LHCN-M2 (cell line): ENCODE data around the gene MS4A14. TPM values are rescaled to one million over a fixed set of nuclear protein-coding genes. Genes with fewer than 3 reads are reported as not detected.
"Not testable (repeated sequence)": the region's sequence is repeated elsewhere in the genome, so short reads cannot be mapped to it uniquely, and the experiment has no call there.

Experiments used
- DNase-seq: peaks from one replicate; pipeline ENCODE4 v3.0.0-alpha.2; 2012; ENCODE audit warnings: low read depth
- polyA plus RNA-seq: library from polyadenylated mRNA; unstranded; fragments of >200 nt; gene quantifications from one replicate; pipeline ENCODE4 v1.2.1, GENCODE V29; 2012; ENCODE audit warnings: missing spikeins
- total RNA-seq: library from RNA; depleted of rRNA; stranded (reverse); fragments of >200 nt; gene quantifications from 2 replicates; pipeline ENCODE4 v1.2.3, GENCODE V29; 2014; rRNA removed

MS4A14 gene
- 0.11 TPM in 1 of 2 replicates, not detected in the other for total RNA-seq
- not detected for polyA plus RNA-seq

- no peak for DNase-seq
Observed at GRCh38 chr11:60396382-60396781, at the start of gene MS4A14. Gene MS4A14 (plus strand): TSS chr11:60396459. CDS start chr11:60396579, 120 bp downstream.

GRCh38 chr11:60347084-60347797 lies 49.0 kb upstream of the MS4A14 start:
- no peak for DNase-seq

GRCh38 chr11:60348116-60348515 lies 48.1 kb upstream of the MS4A14 start:
- no peak for DNase-seq

- no peak for DNase-seq
Observed at GRCh38 chr11:60349990-60350389, 46.3 kb upstream of the MS4A14 start.

- DNase-seq: no peak
Observed at GRCh38 chr11:60357771-60358170, 38.5 kb upstream of the MS4A14 start.

GRCh38 chr11:60360621-60361020 lies 35.6 kb upstream of the MS4A14 start:
- DNase-seq: no peak

- no peak for DNase-seq
Observed at GRCh38 chr11:60362241-60362640, 34.0 kb upstream of the MS4A14 start.

- peak; percentile 50 for DNase-seq
Observed at GRCh38 chr11:60363542-60364470, 32.5 kb upstream of the MS4A14 start.

GRCh38 chr11:60366262-60366904 lies 29.9 kb upstream of the MS4A14 start:
- DNase-seq: not testable (repeated sequence)

GRCh38 chr11:60367009-60367408 lies 29.2 kb upstream of the MS4A14 start:
- no peak for DNase-seq

- no peak for DNase-seq
Observed at GRCh38 chr11:60367896-60368295, 28.4 kb upstream of the MS4A14 start.

- no peak for DNase-seq
Observed at GRCh38 chr11:60370252-60370810, 25.9 kb upstream of the MS4A14 start.

GRCh38 chr11:60370811-60371298 lies 25.4 kb upstream of the MS4A14 start:
- peak; percentile 79 for DNase-seq

- DNase-seq: no peak
Observed at GRCh38 chr11:60371386-60371785, 24.9 kb upstream of the MS4A14 start.

- DNase-seq: peak; percentile 12
Observed at GRCh38 chr11:60371854-60372253, 24.4 kb upstream of the MS4A14 start.

- no peak for DNase-seq
Observed at GRCh38 chr11:60372767-60373166, 23.5 kb upstream of the MS4A14 start.

GRCh38 chr11:60375316-60375715 lies 20.9 kb upstream of the MS4A14 start:
- no peak for DNase-seq

- no peak for DNase-seq
Observed at GRCh38 chr11:60376601-60377000, 19.7 kb upstream of the MS4A14 start.

- DNase-seq: no peak
Observed at GRCh38 chr11:60377401-60378136, 18.7 kb upstream of the MS4A14 start.

- no peak for DNase-seq
Observed at GRCh38 chr11:60378354-60378753, 17.9 kb upstream of the MS4A14 start, which contains the start of gene MS4A7. Gene MS4A7 (plus strand): TSS chr11:60378532. CDS start chr11:60383142, 4,610 bp downstream.
